HepG2 (cell line): ENCODE measurements around the gene CFAP54. TPM values are rescaled to one million over a fixed set of nuclear protein-coding genes. Genes with fewer than 3 reads are reported as not detected.
A peak's percentile ranks its signal among the peaks of the same experiment; 100 is the strongest.

ENCODE experiments used
- FIP1L1 ChIP-seq: fragments of 200-400 bp; formaldehyde crosslinking; IDR thresholded peaks from 2 replicates; pipeline ENCODE4 v1.6.1; 2018; ENCODE audit warnings: low read depth, mild to moderate bottlenecking, low read length, moderate library complexity, borderline replicate concordance; ENCODE audit not compliant: insufficient read depth
- MTA3 ChIP-seq: sonication (generic); formaldehyde crosslinking; IDR thresholded peaks from 2 replicates; pipeline ENCODE4 v1.4.0; 2020; ENCODE audit warnings: missing genetic modification reagents
- NR2F2 ChIP-seq: IDR thresholded peaks from 2 replicates; pipeline ENCODE4 v1.6.1; 2012; ENCODE audit warnings: low read depth, inconsistent platforms, borderline replicate concordance
- POLR2G ChIP-seq: fragments of 200-400 bp; formaldehyde crosslinking; IDR thresholded peaks from 2 replicates; pipeline ENCODE4 v1.6.1; 2018; ENCODE audit warnings: mild to moderate bottlenecking, low read depth, low read length, moderate library complexity
- RARA ChIP-seq: IDR thresholded peaks from 2 replicates; pipeline ENCODE4 v1.6.1; 2016; ENCODE audit warnings: missing genetic modification reagents, missing compliant biosample characterization
- U2AF2 ChIP-seq: fragments of 200-400 bp; formaldehyde crosslinking; IDR thresholded peaks from 2 replicates; pipeline ENCODE4 v1.6.1; 2017; ENCODE audit warnings: low read depth, mild to moderate bottlenecking, low read length
- ZNF781 ChIP-seq: sonication (generic); formaldehyde crosslinking; IDR thresholded peaks from 2 replicates; pipeline ENCODE4 v1.5.1; 2020; ENCODE audit warnings: borderline replicate concordance, mild to moderate bottlenecking, missing genetic modification reagents; ENCODE audit errors: not compliant biosample characterization
- ZNF83 ChIP-seq: sonication (generic); formaldehyde crosslinking; IDR thresholded peaks from 2 replicates; pipeline ENCODE4 v1.4.0; 2020; ENCODE audit warnings: missing genetic modification reagents, mild to moderate bottlenecking, borderline replicate concordance
- polyA plus RNA-seq, 8 experiments: library from polyadenylated mRNA; depleted of rRNA in 3 of 8; stranded (reverse) in 7 of 8; unstranded in 1 of 8; fragments of >200 nt; fragmentation: Illumina TruSeq in 4 of 8; extraction: Trizol in 4 of 8; gene quantifications; 2 replicates each; pipeline versions ENCODE4 v1.2.1 to v1.2.3, GENCODE V29; 2011 to 2016; ENCODE audit warnings: low read depth in 4 of 8, missing spikeins in 1 of 8, mixed read lengths in 1 of 8; ENCODE audit not compliant: insufficient read depth in 1 of 8
- total RNA-seq, 5 experiments: library from RNA; depleted of rRNA; stranded (reverse); fragments of >200 nt; fragmentation: Illumina TruSeq; extraction: Trizol; gene quantifications; 2 replicates each; pipeline ENCODE4 v1.2.3, GENCODE V29; 2016; ENCODE audit warnings: low read depth in 1 of 5
- TF ChIP-seq, protein P1 (sequence below): sonication (generic); formaldehyde crosslinking; IDR thresholded peaks from 2 replicates; pipeline ENCODE4 v1.5.0; 2020; ENCODE audit warnings: mild to moderate bottlenecking, missing genetic modification reagents, borderline replicate concordance
- TF ChIP-seq, protein P2 (sequence below), 2 experiments: sonication (generic) in 1 of 2; formaldehyde crosslinking in 1 of 2; IDR thresholded peaks; 2 replicates each; pipeline versions ENCODE4 v1.4.0 to v1.6.1; 2016 to 2020; ENCODE audit warnings: borderline replicate concordance in 1 of 2, low read depth in 1 of 2, mild to moderate bottlenecking in 1 of 2, missing genetic modification reagents in 1 of 2

CFAP54 gene
- total and polyA plus RNA-seq, 2 of the 13 experiments (the other 11 are each of a cell fraction or from before 2014, with no cell fraction given), result not detected

DNA sequence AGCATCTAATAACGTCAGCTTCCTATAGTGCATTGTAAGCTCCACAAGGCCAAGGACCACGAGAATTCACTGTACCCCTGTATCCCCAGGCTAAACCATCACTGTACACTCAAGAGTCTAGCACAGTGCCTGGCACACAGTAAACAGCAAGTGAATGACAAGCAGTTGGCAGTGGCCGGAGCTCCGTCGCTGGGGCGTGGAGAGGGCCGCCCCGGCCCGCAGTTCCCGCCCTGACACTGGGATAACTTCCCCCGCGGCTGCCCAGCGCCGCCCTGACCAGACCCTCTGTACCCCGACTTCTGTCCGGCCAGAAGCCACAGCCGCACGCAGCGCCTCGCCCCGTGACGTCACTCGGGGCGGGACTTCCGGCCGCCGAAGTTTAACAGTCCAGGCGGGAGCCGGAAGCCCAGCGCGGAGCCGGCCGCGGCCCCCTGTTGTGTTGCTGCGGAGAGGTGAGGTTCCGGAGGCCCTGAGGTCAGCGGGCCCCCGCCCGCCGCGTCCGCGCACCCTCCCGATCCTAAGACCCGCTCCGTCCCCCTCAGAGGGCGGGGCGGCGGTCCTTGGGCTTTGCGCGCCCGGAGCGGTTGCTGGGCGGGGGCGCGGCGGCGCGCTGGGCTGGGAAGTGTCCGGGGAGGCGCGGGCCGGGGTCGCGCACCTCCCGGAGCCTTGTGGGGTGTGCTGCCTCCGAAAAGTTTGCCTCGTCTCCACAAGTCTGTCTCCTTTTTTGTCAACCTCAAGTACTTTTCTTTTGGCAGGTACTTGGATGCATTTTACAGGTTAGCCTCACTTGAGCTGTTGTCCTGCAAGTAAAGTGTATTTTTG is 417.7 kb downstream of the CFAP54 start, which contains the start of gene NEDD1 (continued):
- TF ChIP-seq MTA3 (CRISPR knock-in tag), result no peak
- TF ChIP-seq, protein P1, sequence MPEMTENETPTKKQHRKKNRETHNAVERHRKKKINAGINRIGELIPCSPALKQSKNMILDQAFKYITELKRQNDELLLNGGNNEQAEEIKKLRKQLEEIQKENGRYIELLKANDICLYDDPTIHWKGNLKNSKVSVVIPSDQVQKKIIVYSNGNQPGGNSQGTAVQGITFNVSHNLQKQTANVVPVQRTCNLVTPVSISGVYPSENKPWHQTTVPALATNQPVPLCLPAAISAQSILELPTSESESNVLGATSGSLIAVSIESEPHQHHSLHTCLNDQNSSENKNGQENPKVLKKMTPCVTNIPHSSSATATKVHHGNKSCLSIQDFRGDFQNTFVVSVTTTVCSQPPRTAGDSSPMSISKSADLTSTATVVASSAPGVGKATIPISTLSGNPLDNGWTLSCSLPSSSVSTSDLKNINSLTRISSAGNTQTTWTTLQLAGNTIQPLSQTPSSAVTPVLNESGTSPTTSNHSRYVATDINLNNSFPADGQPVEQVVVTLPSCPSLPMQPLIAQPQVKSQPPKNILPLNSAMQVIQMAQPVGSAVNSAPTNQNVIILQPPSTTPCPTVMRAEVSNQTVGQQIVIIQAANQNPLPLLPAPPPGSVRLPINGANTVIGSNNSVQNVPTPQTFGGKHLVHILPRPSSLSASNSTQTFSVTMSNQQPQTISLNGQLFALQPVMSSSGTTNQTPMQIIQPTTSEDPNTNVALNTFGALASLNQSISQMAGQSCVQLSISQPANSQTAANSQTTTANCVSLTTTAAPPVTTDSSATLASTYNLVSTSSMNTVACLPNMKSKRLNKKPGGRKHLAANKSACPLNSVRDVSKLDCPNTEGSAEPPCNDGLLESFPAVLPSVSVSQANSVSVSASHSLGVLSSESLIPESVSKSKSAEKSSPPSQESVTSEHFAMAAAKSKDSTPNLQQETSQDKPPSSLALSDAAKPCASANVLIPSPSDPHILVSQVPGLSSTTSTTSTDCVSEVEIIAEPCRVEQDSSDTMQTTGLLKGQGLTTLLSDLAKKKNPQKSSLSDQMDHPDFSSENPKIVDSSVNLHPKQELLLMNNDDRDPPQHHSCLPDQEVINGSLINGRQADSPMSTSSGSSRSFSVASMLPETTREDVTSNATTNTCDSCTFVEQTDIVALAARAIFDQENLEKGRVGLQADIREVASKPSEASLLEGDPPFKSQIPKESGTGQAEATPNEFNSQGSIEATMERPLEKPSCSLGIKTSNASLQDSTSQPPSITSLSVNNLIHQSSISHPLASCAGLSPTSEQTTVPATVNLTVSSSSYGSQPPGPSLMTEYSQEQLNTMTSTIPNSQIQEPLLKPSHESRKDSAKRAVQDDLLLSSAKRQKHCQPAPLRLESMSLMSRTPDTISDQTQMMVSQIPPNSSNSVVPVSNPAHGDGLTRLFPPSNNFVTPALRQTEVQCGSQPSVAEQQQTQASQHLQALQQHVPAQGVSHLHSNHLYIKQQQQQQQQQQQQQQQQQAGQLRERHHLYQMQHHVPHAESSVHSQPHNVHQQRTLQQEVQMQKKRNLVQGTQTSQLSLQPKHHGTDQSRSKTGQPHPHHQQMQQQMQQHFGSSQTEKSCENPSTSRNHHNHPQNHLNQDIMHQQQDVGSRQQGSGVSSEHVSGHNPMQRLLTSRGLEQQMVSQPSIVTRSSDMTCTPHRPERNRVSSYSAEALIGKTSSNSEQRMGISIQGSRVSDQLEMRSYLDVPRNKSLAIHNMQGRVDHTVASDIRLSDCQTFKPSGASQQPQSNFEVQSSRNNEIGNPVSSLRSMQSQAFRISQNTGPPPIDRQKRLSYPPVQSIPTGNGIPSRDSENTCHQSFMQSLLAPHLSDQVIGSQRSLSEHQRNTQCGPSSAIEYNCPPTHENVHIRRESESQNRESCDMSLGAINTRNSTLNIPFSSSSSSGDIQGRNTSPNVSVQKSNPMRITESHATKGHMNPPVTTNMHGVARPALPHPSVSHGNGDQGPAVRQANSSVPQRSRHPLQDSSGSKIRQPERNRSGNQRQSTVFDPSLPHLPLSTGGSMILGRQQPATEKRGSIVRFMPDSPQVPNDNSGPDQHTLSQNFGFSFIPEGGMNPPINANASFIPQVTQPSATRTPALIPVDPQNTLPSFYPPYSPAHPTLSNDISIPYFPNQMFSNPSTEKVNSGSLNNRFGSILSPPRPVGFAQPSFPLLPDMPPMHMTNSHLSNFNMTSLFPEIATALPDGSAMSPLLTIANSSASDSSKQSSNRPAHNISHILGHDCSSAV, result no peak
- no peak for TF ChIP-seq ZNF781 (CRISPR knock-in tag)
- peak; percentile 85 for TF ChIP-seq POLR2G
- no peak for TF ChIP-seq FIP1L1
- TF ChIP-seq, protein P2, sequence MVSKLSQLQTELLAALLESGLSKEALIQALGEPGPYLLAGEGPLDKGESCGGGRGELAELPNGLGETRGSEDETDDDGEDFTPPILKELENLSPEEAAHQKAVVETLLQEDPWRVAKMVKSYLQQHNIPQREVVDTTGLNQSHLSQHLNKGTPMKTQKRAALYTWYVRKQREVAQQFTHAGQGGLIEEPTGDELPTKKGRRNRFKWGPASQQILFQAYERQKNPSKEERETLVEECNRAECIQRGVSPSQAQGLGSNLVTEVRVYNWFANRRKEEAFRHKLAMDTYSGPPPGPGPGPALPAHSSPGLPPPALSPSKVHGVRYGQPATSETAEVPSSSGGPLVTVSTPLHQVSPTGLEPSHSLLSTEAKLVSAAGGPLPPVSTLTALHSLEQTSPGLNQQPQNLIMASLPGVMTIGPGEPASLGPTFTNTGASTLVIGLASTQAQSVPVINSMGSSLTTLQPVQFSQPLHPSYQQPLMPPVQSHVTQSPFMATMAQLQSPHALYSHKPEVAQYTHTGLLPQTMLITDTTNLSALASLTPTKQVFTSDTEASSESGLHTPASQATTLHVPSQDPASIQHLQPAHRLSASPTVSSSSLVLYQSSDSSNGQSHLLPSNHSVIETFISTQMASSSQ (IDR thresholded peaks at IDR 0.05; ENCODE audit: low read depth), result no peak
- TF ChIP-seq, protein P2 (CRISPR knock-in tag; IDR thresholded peaks at IDR 0.05; ENCODE audit: borderline replicate concordance), result peak; percentile 52; the same call in 1 of the 2 replicates
- TF ChIP-seq RARA (CRISPR knock-in tag), result 0 out of 2 replicates have a peak, but pooled peaks have one; percentile 14
- TF ChIP-seq ZNF83, result no peak
- TF ChIP-seq U2AF2, result no peak
- no peak for TF ChIP-seq NR2F2
